Upper lobe of right lung (tissue), 1 donor: ENCODE measurements around the gene ARID3B. TPM values are rescaled to one million over a fixed set of nuclear protein-coding genes. Genes with fewer than 3 reads are reported as not detected.

Experiments
- ATAC-seq: fragments of 200-7000 bp; cut with Tn5 transposase; one replicate; pipeline ENCODE4 v1.9.1; 2020; ENCODE audit warnings: mild to moderate bottlenecking, moderate library complexity
- DNase-seq: peaks from one replicate; pipeline ENCODE4 v3.0.0-alpha.2; 2020
- H3K27ac ChIP-seq: fragments of 200-600 bp; one replicate; pipeline ENCODE4 v1.8.0; 2022
- H3K27me3 ChIP-seq: fragments of 200-600 bp; one replicate; pipeline ENCODE4 v1.8.0; 2022; ENCODE audit warnings: mild to moderate bottlenecking
- H3K36me3 ChIP-seq: fragments of 200-600 bp; one replicate; pipeline ENCODE4 v1.8.0; 2022
- H3K4me1 ChIP-seq: fragments of 200-600 bp; one replicate; pipeline ENCODE4 v1.8.0; 2022
- H3K4me3 ChIP-seq: fragments of 200-600 bp; one replicate; pipeline ENCODE4 v1.8.0; 2022; ENCODE audit warnings: mild to moderate bottlenecking
- H3K9me3 ChIP-seq: fragments of 200-600 bp; one replicate; pipeline ENCODE4 v1.8.0; 2022
- CTCF ChIP-seq: fragments of 200-600 bp; IDR thresholded peaks from one replicate; pipeline ENCODE4 v1.8.0; 2022; ENCODE audit warnings: antibody characterized with exemption
- intact Hi-C: fragments of 100-400 bp; cut with DNase I; formaldehyde crosslinking; loops from one replicate; pipeline ENCODE4 v1.11.0; 2022
- total RNA-seq: library from RNA; stranded (reverse); fragmentation: NEBNext Ultra II Directional; extraction: Animal tissue kit (Norgen Biotek cat#: 25700); gene quantifications from one replicate; pipeline ENCODE4 v1.2.1, GENCODE V29; 2021
- donor health status: DM: no; HTN: yes; CAD: no; lungs with severe emphysema.

Gene ARID3B
- total RNA-seq, 1 donor from 2014 or later: 10.7 TPM

- ATAC-seq (no peak), DNase-seq (peak; percentile 74)
- peaks cover 20% of the 10 kb centered on the region for H3K36me3 ChIP-seq
- no peak for TF ChIP-seq CTCF
- H3K4me1 ChIP-seq: peaks cover 37% of the 10 kb centered on the region
- H3K27me3 ChIP-seq: no peaks in the 10 kb centered on the region
- intact Hi-C loops: no loop called here
- H3K4me3 ChIP-seq: no peak overlapping the region
- no peaks in the 10 kb centered on the region for H3K9me3 ChIP-seq
- peak overlapping the region; percentile 72 for H3K27ac ChIP-seq
Measured at GRCh38 chr15:74642734-74643664, 102.0 kb downstream of the ARID3B start.

- Histone ChIP-seq H3K4me1 (peaks cover 41% of the 10 kb centered on the region), H3K4me3 (no peak overlapping the region), H3K9me3 (no peaks in the 10 kb centered on the region), H3K27ac (peak overlapping the region; percentile 72), H3K36me3 (peaks cover 19% of the 10 kb centered on the region), H3K27me3 (no peaks in the 10 kb centered on the region)
- intact Hi-C loops: no loop called here
- DNase-seq (no peak), ATAC-seq (no peak)
- no peak for TF ChIP-seq CTCF
Measured at GRCh38 chr15:74643665-74644204, 102.7 kb downstream of the ARID3B start.

- no peaks in the 10 kb centered on the region for H3K27me3 ChIP-seq
- no peak for DNase-seq
- no peak overlapping the region for H3K4me3 ChIP-seq
- intact Hi-C loops: no loop called here
- no peak for TF ChIP-seq CTCF
- no peaks in the 10 kb centered on the region for H3K36me3 ChIP-seq
- no peak overlapping the region for H3K27ac ChIP-seq
- H3K9me3 ChIP-seq: no peaks in the 10 kb centered on the region
- ATAC-seq: no peak
- peaks cover 44% of the 10 kb centered on the region for H3K4me1 ChIP-seq
Measured at GRCh38 chr15:74646480-74646879, 105.5 kb downstream of the ARID3B start.

Other genes with a start within 250 kb of the ARID3B start
- 1.1 TPM for gene CYP11A1, start 173.6 kb upstream of the ARID3B start, total RNA-seq
- gene SEMA7A, start 107.3 kb upstream of the ARID3B start, total RNA-seq: 5.4 TPM
- gene UBL7, start 80.1 kb upstream of the ARID3B start, total RNA-seq: 40.8 TPM
- 72.9 TPM for gene CLK3, start 74.6 kb downstream of the ARID3B start, total RNA-seq
- 31.5 TPM for gene EDC3, start 154.8 kb downstream of the ARID3B start, total RNA-seq
- gene CYP1A1, start 184.3 kb downstream of the ARID3B start, total RNA-seq: 2.4 TPM
- gene CYP1A2, start 207.6 kb downstream of the ARID3B start, total RNA-seq: 0.32 TPM
- 65.6 TPM for gene CSK, start 240.9 kb downstream of the ARID3B start, total RNA-seq